ENCODE results near the gene LTBR.

LTBR gene

GRCh38 chr12:6369916-6370575 lies 13.9 kb upstream of the LTBR start:
- DNase-seq = no peak

DNA sequence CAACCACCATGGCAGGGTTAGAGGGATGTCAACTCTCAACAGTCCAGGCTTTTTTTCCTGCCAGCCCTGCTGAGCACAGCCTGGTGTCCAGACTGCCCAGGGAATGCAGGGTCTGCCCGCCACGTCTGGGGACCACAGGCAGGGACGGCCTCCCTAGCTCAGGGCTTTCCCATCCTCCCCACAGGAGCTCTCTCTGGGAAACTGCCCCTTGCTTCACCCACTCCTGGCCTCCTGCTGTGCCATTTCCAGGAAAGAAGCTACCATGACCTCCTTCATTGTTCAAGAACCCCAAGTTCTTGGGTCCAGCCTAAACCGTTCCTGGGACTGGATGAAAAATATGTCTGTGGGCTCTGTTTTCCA lies 13.4 kb upstream of the LTBR start:
- no peak for DNase-seq

DNA sequence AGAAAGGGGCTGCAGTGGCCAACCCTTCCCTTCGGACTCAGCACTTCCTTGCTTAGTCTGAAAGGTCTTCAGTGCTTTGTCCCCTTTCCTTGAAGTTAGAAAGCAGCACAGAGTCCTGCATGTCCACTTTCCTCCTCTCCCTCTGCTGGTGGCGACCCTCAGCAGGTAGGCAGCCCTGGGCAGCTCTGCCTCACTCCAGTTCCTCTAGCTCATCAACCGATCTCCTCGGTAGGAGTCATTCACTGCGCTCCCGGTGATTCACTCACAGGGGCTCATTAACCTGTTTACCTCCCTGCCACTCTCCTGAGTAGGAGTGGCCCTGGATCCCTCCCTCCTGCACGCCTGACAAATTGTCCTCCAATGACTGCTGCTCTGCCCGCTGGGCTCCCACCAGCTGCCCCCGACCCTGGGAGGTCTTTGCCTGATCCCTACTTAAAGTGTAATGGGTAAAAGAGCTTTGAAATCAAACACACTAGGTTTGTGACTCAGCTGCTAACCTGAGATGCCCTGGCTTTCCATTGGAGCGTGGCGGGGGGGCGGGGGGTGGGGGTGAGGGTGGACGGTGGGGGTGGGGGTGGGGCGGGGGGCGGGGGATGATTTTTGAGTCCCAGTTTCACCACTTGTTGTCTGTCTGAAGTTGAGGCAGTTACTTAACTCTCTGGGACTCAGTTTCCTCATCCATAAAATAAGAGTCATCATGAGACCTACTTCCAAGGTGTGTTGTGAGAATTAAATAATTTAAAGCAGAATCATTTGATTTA lies 12.8 kb upstream of the LTBR start:
- no peak for DNase-seq

DNA sequence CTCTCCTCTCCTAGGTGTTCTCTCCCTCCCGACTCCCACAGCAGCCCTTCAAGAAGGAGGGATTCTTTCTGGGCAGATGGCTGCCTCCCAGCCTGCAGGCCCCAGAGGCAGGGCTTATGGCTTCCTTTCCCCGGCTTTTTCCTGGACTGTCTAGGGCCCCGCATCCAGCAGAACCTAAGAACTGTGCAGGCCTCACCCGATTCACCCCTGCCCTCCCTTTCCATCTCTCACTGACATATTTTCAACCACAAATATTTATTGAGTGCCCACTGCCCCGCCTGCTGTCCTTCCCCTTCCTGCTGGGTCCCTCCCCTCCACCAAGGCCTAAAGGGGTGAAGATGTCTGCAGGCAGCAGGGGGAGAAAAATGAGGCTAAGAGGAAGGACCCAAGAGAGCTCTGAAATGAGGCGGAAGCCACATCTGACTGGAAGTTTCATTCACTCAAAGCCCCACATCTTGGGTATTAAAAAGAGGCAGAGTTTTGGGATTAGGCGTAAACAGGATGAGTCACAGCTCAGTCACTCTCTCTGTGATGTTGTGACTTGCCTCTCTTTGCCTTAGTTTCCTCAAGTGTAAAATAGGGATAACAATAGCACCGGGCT lies 11.5 kb upstream of the LTBR start:
- DNase-seq = no peak

DNA sequence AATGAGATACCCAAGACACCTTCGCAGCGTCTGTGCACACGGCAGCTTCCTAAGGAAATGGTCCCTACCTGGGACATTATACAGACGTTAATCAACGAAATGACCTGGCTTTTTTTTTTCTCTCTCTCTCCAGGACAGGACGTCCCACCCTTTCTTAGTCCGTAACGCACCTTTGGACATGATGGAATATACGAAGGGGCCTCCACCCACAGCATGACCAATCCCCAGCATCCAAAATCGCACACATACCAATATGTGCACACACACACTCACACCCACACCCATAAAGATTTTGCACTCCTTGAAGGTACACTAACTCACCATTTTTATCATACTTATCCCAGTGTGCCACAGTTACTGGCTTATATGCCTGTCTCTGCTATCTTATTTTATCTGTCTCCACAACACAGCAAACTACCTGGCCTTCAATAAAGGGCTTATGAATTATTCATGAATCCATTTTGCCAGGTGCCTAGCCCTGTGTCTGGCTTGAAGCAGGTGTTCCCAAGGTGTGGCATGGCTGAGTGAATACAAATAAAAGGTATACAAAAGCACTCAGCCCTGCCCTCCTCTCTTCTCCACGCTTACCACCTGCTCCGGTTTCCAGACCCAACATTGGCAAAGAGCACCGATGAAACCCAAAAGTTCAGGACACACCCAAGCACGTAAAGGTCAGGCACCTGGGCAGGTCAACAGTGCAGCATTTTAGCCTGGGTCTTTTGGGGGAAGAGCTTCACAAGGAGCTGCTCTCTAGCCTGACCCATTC lies 10.8 kb upstream of the LTBR start:
- DNase-seq = no peak

DNA sequence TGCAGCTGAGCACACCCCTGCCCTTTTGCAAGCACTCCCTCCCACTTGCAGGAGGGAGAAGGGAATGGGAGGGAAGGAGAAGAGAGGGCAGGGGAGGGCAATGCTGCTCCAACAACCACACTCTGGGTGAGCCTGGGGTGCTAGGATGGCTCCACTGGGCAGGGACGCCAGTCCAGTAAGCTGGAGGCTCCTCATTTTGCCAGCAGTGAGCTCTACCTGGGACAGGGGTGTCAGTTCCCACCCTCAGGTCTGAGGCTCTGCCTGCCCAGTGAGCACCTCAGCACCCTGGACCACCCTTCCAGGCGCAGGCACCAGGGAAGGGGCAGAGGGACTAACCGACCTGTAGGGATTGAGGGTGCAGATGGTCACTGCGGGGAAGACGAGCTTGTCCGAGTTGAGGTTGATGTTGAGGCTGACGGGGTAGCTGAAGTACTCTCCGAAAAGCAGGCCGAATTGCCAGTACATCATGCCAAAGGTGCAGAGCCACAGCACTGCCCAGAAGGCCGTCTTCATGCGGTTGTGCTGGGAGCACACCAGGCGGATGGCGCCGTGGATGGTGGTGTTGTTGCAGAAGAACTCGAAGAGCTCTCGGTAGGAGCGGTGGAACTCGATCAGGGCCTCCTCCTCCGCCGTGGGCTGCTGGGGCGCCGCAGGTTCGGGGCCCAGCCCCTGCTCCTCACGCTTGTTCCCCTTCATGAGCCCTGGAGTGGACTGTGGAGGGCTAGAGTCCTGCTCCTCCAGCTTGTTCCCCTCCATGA lies 9.8 kb upstream of the LTBR start:
- DNase-seq = no peak

GRCh38 chr12:6374786-6375160 lies 9.2 kb upstream of the LTBR start:
- no peak for DNase-seq

DNA sequence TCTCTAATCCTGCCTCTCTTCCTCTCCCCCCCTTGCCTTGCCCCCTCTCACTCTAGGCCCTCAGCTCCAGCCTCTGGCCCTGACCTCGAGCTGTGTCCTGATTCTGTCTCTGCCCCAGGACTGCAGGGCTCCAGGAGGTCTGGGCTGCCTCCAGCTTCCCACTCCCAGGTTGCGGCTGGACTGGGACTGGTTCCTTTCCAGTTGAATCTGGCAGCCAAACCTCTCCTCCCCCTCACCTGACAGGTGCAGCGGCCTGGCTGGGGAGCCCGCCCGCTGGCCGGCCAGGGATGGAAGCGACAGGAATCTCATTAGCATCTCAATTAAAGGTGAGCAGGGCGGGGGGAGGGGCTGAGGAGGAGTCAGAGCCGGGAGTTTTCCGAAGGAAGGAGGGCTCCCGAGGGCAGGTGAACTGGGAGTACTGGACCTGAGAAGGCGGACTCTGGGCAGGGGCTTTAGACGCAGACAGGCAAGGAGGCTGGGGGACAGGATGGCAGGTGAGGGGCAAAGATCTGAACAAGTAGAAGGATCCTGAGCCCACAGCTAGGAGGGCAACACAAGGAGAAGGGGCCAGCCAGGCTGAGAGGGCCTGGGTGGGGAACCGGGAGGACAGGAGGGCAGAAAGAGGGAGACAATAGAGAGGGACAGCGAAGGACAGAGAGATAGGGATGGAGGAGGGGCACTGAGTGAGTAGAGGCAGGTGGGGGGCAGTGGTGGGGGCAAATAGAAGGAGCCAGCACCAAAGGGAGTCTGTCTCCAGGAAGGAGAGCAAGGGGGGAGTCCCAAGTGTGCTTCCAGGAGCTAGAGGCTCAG lies 8.5 kb upstream of the LTBR start, which contains the start of gene SCNN1A:
TSS of gene SCNN1A (minus strand) at position 295 of the 810 bp plus-strand sequence. CDS start 780 bp downstream, outside the sequence.
- no peak for DNase-seq

DNA sequence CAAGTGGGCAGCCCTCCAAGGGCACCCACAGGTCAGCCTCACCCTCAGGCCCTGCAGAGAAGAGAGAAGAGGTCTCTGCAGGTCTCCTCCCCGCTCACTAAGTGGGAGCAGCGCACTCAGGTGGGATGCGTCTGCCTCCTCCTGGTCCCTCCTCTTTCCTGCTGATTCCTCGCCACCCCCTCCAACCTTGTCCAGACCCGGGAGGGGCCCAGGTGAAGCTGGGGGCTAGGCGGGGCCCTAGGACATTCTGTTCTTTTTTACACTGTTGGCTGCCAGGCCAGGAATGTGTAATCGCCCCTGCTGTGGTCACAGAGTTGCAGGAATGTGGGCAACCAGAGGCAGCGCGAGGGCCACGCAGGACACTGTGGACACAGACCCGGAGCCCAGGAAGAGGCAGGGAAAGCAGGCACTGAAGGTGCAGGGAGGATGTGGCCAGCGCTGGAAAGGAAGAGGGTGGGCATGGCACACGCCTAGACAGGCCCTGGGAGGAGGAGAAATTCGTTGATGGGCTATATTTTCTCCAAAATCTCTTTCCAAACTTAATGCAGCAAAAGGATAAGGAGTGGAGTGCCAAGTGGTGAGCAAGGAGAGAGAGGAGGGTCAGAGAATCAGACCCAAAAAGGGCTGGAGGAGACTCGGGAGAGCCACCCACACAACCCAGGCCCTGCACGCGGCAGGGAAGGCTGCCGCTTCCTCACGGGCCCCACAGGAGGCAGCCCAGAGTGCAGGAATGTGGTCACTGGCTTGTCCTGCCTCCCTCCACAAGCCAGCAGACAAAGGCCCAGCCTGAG lies 7.7 kb upstream of the LTBR start:
- peak; percentile 28 for DNase-seq

GRCh38 chr12:6376870-6377666 lies 6.9 kb upstream of the LTBR start:
- DNase-seq = no peak

- DNase-seq = no peak
These were observed 6.3 kb upstream of the LTBR start for GRCh38 chr12:6377667-6377994.

DNA sequence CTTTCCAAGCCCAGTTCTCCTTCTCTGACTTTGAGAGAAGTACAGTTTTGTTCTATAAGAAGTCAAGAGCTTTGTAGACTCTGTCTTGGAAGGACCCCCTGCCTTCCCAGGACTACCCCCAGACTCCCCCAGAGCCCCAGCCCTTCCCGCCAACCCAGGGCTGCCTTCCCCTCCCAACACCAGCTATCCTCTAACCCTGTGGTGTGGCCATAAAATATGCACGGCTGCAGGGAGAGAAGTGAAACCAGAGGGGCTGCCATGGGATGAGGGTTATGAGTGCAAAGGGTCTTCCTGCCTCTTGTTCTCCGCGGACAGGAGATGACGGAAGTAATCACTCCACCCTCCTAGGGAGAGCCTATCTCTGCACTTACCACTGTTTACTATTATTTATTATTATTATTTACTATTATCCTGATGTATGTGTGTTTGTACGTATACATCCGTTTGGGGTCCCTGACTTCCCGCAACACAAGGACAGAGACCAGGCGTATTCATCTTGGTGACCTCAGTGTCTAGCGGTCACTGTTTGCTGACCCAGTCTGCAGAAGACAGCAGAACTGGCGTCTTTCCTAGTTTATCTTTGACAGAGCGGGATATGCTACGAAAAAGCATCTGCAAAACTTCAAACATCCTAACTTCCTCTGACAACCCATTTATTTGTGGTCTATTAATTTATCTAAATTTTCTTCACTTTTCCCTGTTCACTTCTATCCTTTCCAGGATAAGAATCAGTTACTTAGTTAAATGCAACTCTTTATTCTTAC lies 5.1 kb upstream of the LTBR start:
- DNase-seq = no peak

- DNase-seq = no peak
These were observed 3.5 kb upstream of the LTBR start for GRCh38 chr12:6380141-6381121.

DNA sequence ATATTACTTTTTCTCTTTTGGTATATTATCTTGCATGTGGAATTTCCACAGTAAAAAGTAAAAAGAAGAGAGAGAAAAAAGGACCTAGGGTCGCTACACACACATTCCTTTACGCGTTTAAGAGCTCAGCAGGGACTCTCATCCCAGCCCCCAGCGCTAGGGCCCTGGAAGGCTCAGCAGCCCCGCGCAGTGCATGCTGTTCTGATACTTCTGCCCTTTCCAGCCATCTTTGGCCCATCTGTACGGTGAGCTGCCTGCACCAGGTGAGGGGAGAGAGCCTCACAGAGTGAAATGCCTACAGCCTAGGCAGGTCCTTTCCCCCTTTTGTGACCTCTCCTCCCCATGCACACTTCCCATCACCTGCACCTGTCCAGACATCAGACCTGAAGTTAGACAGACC lies 1.6 kb upstream of the LTBR start:
- no peak for DNase-seq

- DNase-seq = no peak
These were observed 980 bp upstream of the LTBR start for GRCh38 chr12:6382982-6383381.

- no peak for DNase-seq
These were observed 806 bp downstream of the LTBR start for GRCh38 chr12:6384499-6385436.

- DNase-seq = no peak
These were observed 2.1 kb downstream of the LTBR start for GRCh38 chr12:6386038-6386437.

Data from activated CD4-positive, alpha-beta T cell treated with anti-CD3 and anti-CD28 coated beads for 48 hours (primary cell).